Measurements from ENCODE around the gene ARV1.
"Not testable (repeated sequence)": the region's sequence is repeated elsewhere in the genome, so short reads cannot be mapped to it uniquely, and the experiment has no call there.

ARV1 gene

GRCh38 chr1:231020139-231020601 lies 41.3 kb downstream of the ARV1 start:
- no peak for DNase-seq

- no peak for DNase-seq
These were observed 41.9 kb downstream of the ARV1 start for GRCh38 chr1:231020816-231021215.

GRCh38 chr1:231021540-231022031 lies 42.7 kb downstream of the ARV1 start:
- DNase-seq, result no peak

- not testable (repeated sequence) for DNase-seq
These were observed 43.6 kb downstream of the ARV1 start for GRCh38 chr1:231022543-231022942.

- DNase-seq, result no peak
These were observed 44.3 kb downstream of the ARV1 start for GRCh38 chr1:231023150-231023549.

GRCh38 chr1:231026576-231026975 lies 47.7 kb downstream of the ARV1 start:
- DNase-seq, result no peak

GRCh38 chr1:231027136-231027925 lies 48.4 kb downstream of the ARV1 start:
- DNase-seq, result no peak

GRCh38 chr1:231027971-231028370 lies 49.1 kb downstream of the ARV1 start:
- no peak for DNase-seq

- no peak for DNase-seq
These were observed 49.8 kb downstream of the ARV1 start for GRCh38 chr1:231028682-231029081.

GRCh38 chr1:231029247-231029646 lies 50.4 kb downstream of the ARV1 start:
- not testable (repeated sequence) for DNase-seq

- DNase-seq, result no peak
These were observed 50.9 kb downstream of the ARV1 start for GRCh38 chr1:231029841-231030240.

- no peak for DNase-seq
These were observed 54.1 kb downstream of the ARV1 start for GRCh38 chr1:231032963-231033362.

- no peak for DNase-seq
These were observed 56.9 kb downstream of the ARV1 start for GRCh38 chr1:231035799-231036198.

- no peak for DNase-seq
These were observed 57.5 kb downstream of the ARV1 start for GRCh38 chr1:231036416-231036815.

GRCh38 chr1:231037585-231038517 lies 59.0 kb downstream of the ARV1 start:
- DNase-seq, result no peak

- peak; percentile 25 for DNase-seq
These were observed 60.5 kb downstream of the ARV1 start for GRCh38 chr1:231039161-231040018.

- peak; percentile 78 for DNase-seq
These were observed 61.3 kb downstream of the ARV1 start, which contains the start of gene FAM89A for GRCh38 chr1:231040019-231040799. Gene FAM89A (minus strand): TSS chr1:231040254. CDS start chr1:231040211, 43 bp downstream.

- no peak for DNase-seq
These were observed 62.2 kb downstream of the ARV1 start for GRCh38 chr1:231040800-231041718.

GRCh38 chr1:231041719-231042261 lies 62.9 kb downstream of the ARV1 start:
- no peak for DNase-seq

GRCh38 chr1:231044588-231044987 lies 65.7 kb downstream of the ARV1 start:
- DNase-seq, result no peak

Data from CD4-positive, alpha-beta T cell treated with Interleukin-12 subunit alpha and Interleukin-12 subunit beta, for 1 hour (primary cell).